H1 (cell line): ENCODE results near the gene SCARB1. TPM values are rescaled to one million over a fixed set of nuclear protein-coding genes. Genes with fewer than 3 reads are reported as not detected.

ENCODE experiments used
- CTCF ChIA-PET: fragments of 300-600 bp; sonication (Branson Sonifier 250); formaldehyde crosslinking; loops from one replicate; lab custom pipeline; 2021; ENCODE audit not compliant: partially characterized antibody; lab: Charles Lee
- POLR2A ChIA-PET: fragments of 300-600 bp; sonication (Branson Sonifier 250); formaldehyde crosslinking; loops from one replicate; lab custom pipeline; 2021; ENCODE audit warnings: inconsistent platforms; ENCODE audit not compliant: partially characterized antibody; lab: Charles Lee
- DNase-seq, 2 experiments: peaks; one replicate each; pipeline versions ENCODE4 v3.0.0 to v3.0.0-alpha.2; 2010 to 2022; ENCODE audit warnings: low spot score in 2 of 2, low read depth in 1 of 2, mixed read lengths in 1 of 2
- FAIRE-seq: peaks from 2 replicates; lab custom pipeline; 2011; peaks lifted over from hg19 to GRCh38; lab: Jason Lieb, UNC
- H2AFZ ChIP-seq: 2 replicates; pipeline ENCODE4 v1.8.1; 2012; ENCODE audit warnings: low read length, inconsistent platforms
- H2AK5ac ChIP-seq: 2 replicates; pipeline ENCODE4 v1.6.1; 2013; ENCODE audit warnings: low read depth, low read length
- H2BK120ac ChIP-seq: replicated peaks from 2 replicates; pipeline ENCODE3; 2013; ENCODE audit warnings: low read depth, low read length, inconsistent platforms
- H2BK12ac ChIP-seq: 2 replicates; pipeline ENCODE4 v1.6.1; 2013; ENCODE audit warnings: low read depth, low read length
- H2BK15ac ChIP-seq: 2 replicates; pipeline ENCODE4 v1.6.1; 2013; ENCODE audit warnings: low read length
- H2BK20ac ChIP-seq: 2 replicates; pipeline ENCODE4 v1.6.1; 2013; ENCODE audit warnings: low read length
- H2BK5ac ChIP-seq: 2 replicates; pipeline ENCODE4 v1.6.1; 2013; ENCODE audit warnings: low read depth, low read length
- H3K14ac ChIP-seq: 2 replicates; pipeline ENCODE4 v1.6.1; 2013; ENCODE audit warnings: inconsistent platforms; ENCODE audit not compliant: insufficient read length
- H3K18ac ChIP-seq: 2 replicates; pipeline ENCODE4 v1.6.1; 2013; ENCODE audit warnings: low read length; ENCODE audit errors: extremely low read depth
- H3K23ac ChIP-seq: 2 replicates; pipeline ENCODE4 v1.6.1; 2013; ENCODE audit warnings: inconsistent platforms; ENCODE audit not compliant: insufficient read length
- H3K23me2 ChIP-seq: 2 replicates; pipeline ENCODE4 v1.6.1; 2013; ENCODE audit warnings: low read depth, low read length
- H3K27ac ChIP-seq: 2 replicates; pipeline ENCODE4 v1.6.1; 2011; ENCODE audit warnings: low read depth, low read length, inconsistent platforms
- H3K27me3 ChIP-seq, 4 experiments: replicated peaks in 1 of 4; 1 replicate in 1 of 4; 2 replicates in 3 of 4; pipeline versions ENCODE4 v1.6.1 to v1.8.1; 2011 to 2013; ENCODE audit warnings: low read length in 3 of 4, mild to moderate bottlenecking in 3 of 4, inconsistent platforms in 2 of 4, mixed read lengths in 2 of 4, moderate library complexity in 1 of 4; ENCODE audit not compliant: control insufficient read depth in 3 of 4, insufficient read depth in 3 of 4; ENCODE audit errors: extremely low read depth in 1 of 4
- H3K36me3 ChIP-seq, 4 experiments: 2 replicates each; pipeline versions ENCODE4 v1.6.1 to v1.8.1; 2011 to 2013; ENCODE audit warnings: mild to moderate bottlenecking in 4 of 4, low read length in 3 of 4, moderate library complexity in 2 of 4, control low read depth in 1 of 4, inconsistent platforms in 1 of 4; ENCODE audit not compliant: insufficient read depth in 4 of 4, control insufficient read depth in 2 of 4
- H3K4ac ChIP-seq: replicated peaks from 2 replicates; pipeline ENCODE3; 2013; ENCODE audit warnings: low read length, low read depth, mixed read lengths, inconsistent platforms; ENCODE audit not compliant: insufficient read length
- H3K4me1 ChIP-seq, 4 experiments: replicated peaks in 1 of 4; 1 replicate in 1 of 4; 2 replicates in 3 of 4; pipeline versions ENCODE4 v1.6.1 to v1.8.1; 2011 to 2013; ENCODE audit warnings: low read length in 3 of 4, inconsistent platforms in 2 of 4, mixed read lengths in 1 of 4; ENCODE audit not compliant: insufficient read depth in 4 of 4, control insufficient read depth in 3 of 4
- H3K4me2 ChIP-seq, 2 experiments: 2 replicates each; pipeline versions ENCODE4 v1.6.1 to v1.8.1; 2011 to 2013; ENCODE audit warnings: low read depth in 2 of 2, low read length in 2 of 2, control low read depth in 1 of 2, inconsistent platforms in 1 of 2, mild to moderate bottlenecking in 1 of 2; ENCODE audit not compliant: insufficient read depth in 1 of 2
- H3K4me3 ChIP-seq, 4 experiments: fragments of 200-600, 300-600 bp in 1 of 4; sonication (generic), shearing (Covaris generic), sonication (Bioruptor Twin) in 1 of 4; 2 replicates each; pipeline versions ENCODE4 v1.5.1 to v1.8.1; 2011 to 2016; ENCODE audit warnings: low read length in 4 of 4, low read depth in 3 of 4, control low read depth in 2 of 4, inconsistent platforms in 2 of 4, mild to moderate bottlenecking in 2 of 4, mixed read lengths in 1 of 4, moderate library complexity in 1 of 4; ENCODE audit not compliant: insufficient read depth in 2 of 4; ENCODE audit errors: extremely low read depth in 1 of 4
- H3K56ac ChIP-seq: replicated peaks from 2 replicates; pipeline ENCODE3; 2013; ENCODE audit warnings: low read depth, mild to moderate bottlenecking, mixed read lengths, low read length, inconsistent platforms; ENCODE audit not compliant: insufficient read length
- H3K79me1 ChIP-seq: 2 replicates; pipeline ENCODE4 v1.6.1; 2013; ENCODE audit warnings: low read depth, low read length, control low read depth
- H3K79me2 ChIP-seq, 2 experiments: 2 replicates each; pipeline versions ENCODE4 v1.6.1 to v1.8.1; 2012 to 2013; ENCODE audit warnings: low read length in 2 of 2, mild to moderate bottlenecking in 2 of 2, inconsistent platforms in 1 of 2; ENCODE audit not compliant: insufficient read depth in 2 of 2, control insufficient read depth in 1 of 2
- H3K9ac ChIP-seq, 4 experiments: replicated peaks in 1 of 4; 1 replicate in 1 of 4; 2 replicates in 3 of 4; pipeline versions ENCODE4 v1.6.1 to v1.8.1; 2011 to 2013; ENCODE audit warnings: low read depth in 3 of 4, low read length in 3 of 4, control low read depth in 2 of 4, mild to moderate bottlenecking in 2 of 4, moderate library complexity in 2 of 4, inconsistent platforms in 1 of 4; ENCODE audit errors: extremely low read depth in 1 of 4
- H3K9me3 ChIP-seq, 2 experiments: 2 replicates each; pipeline versions ENCODE4 v1.6.1 to v1.8.1; 2012 to 2013; ENCODE audit warnings: mild to moderate bottlenecking in 2 of 2, moderate library complexity in 2 of 2, control low read depth in 1 of 2, inconsistent platforms in 1 of 2, low read depth in 1 of 2, low read length in 1 of 2, mixed read lengths in 1 of 2; ENCODE audit not compliant: insufficient read depth in 2 of 2
- H4K20me1 ChIP-seq, 2 experiments: replicated peaks in 1 of 2; 2 replicates each; pipeline versions ENCODE3 to v1.8.1; 2011 to 2013; ENCODE audit warnings: inconsistent platforms in 2 of 2, low read length in 2 of 2, mild to moderate bottlenecking in 1 of 2; ENCODE audit not compliant: insufficient read depth in 2 of 2, control insufficient read depth in 1 of 2
- H4K5ac ChIP-seq: 2 replicates; pipeline ENCODE4 v1.6.1; 2013; ENCODE audit warnings: low read length, low read depth, mixed read lengths, inconsistent platforms; ENCODE audit not compliant: insufficient read length
- H4K8ac ChIP-seq: 2 replicates; pipeline ENCODE4 v1.8.0; 2013; ENCODE audit warnings: mild to moderate bottlenecking, moderate library complexity, low read length, inconsistent platforms; ENCODE audit not compliant: insufficient read depth; ENCODE audit errors: extremely low read depth
- H4K91ac ChIP-seq: replicated peaks from 2 replicates; pipeline ENCODE3; 2013; ENCODE audit warnings: low read length, mixed read lengths, inconsistent platforms; ENCODE audit not compliant: insufficient read length
- KDM1A ChIP-seq: fragments of 200-600, 300-600 bp; sonication (generic); IDR thresholded peaks from 2 replicates; pipeline ENCODE4 v1.7.1; 2016; ENCODE audit warnings: mild to moderate bottlenecking, low read length, borderline replicate concordance
- PHF8 ChIP-seq: fragments of 200-600 bp; sonication (generic); conservative IDR thresholded peaks from 2 replicates; pipeline ENCODE4 v1.7.1; 2012; ENCODE audit warnings: low read depth, mild to moderate bottlenecking, inconsistent platforms, low read length, moderate library complexity
- WGBS, 2 experiments: shearing (Covaris generic) in 1 of 2; methylation state at CpG; one replicate each; pipeline versions ENCODE4 v1.1.6 to v1.1.7; 2013 to 2015; ENCODE audit warnings: low lambda C conversion rate in 2 of 2, mixed read lengths in 2 of 2, inconsistent platforms in 1 of 2, low coverage in 1 of 2, missing lambda C conversion rate in 1 of 2; ENCODE audit not compliant: insufficient replicate concordance in 2 of 2, insufficient coverage in 1 of 2, insufficient read length in 1 of 2; ENCODE audit errors: extremely low coverage in 1 of 2, missing lambda C conversion rate in 1 of 2; 5-methylcytosine and 5-hydroxymethylcytosine counted together
- polyA plus RNA-seq, 7 experiments: library from polyadenylated mRNA; depleted of rRNA in 3 of 7; stranded (reverse) in 5 of 7; unstranded in 2 of 7; fragments of >200 nt in 5 of 7; fragments of 200-250 nt in 2 of 7; gene quantifications; 1 replicate in 5 of 7; 2 replicates in 1 of 7; 4 replicates in 1 of 7; pipeline versions ENCODE4 v1.2.1 to v1.2.3, GENCODE V29; 2011 to 2013; ENCODE audit warnings: missing spikeins in 2 of 7, mixed read lengths in 2 of 7
- total RNA-seq: library from RNA; stranded (reverse); fragmentation: NEBNext Ultra II Directional; extraction: Animal tissue kit (Norgen Biotek cat#: 25700); gene quantifications from 2 replicates; pipeline ENCODE4 v1.2.1, GENCODE V29; 2021

SCARB1 gene
- total and polyA plus RNA-seq, 2 of the 8 experiments (the other 6 are each of a cell fraction or from before 2014, with no cell fraction given) = 45.3 to 57.1 TPM

DNA sequence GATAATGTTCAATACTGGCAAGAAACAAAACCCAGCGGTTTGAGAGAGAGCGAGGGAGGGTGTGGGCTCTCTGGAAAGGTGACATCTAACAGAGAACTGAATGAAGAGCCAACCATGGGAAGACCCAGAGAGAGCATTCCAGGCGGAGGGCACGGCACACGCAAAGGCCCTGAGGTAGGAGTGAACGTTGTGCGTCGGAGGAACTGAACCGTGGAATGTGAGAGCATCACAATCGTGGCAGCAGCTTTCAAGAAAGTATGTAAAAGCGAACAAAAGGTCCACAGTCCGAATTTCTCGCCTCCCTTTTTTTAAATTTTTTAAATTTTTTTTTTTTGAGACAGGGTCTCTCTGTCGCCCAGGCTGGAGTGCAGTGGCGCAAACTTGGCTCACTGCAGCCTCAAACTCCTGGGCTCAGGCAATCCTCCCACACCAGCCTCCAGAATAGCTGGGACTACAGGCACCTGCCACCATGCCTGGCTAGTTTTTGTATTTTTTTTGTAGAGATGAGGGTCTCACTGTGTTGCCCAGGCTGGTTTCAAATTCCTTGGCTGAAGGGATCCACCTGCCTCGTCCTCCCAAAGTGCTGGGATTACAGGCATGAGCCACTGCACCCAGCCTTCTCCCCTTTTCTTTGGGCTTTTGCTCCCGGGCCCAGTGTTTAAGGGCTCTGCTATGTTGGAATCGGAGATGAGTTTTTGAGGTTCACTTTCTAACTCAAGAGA lies 15.3 kb upstream of the SCARB1 start:
- no peak for FAIRE-seq
- CTCF ChIA-PET = interaction anchor here (0.6 to 2.3 kb wide), 6 partner anchors 13 to 99 kb away, joined by 3 to 6 read pairs (median 4); no protein-coding TSS in a partner anchor

More for the DNA sequence above, 15.3 kb upstream of the SCARB1 start:
- Histone ChIP-seq H2BK12ac (no peak overlapping the region), H3K79me2 (no peaks in the 10 kb centered on the region), H2BK20ac (no peak overlapping the region), H3K23me2 (peaks cover 5% of the 10 kb centered on the region; the same call in 1 of the 2 replicates), H3K4me3 (no peak overlapping the region), H3K4ac (no peak overlapping the region), H2BK5ac (no peak overlapping the region), H3K18ac (no peak overlapping the region), H3K27me3 (no peaks in the 10 kb centered on the region), H4K20me1 (peaks cover 0 to 2% of the 10 kb centered on the region in 2 experiments), H3K27ac (no peak overlapping the region), H3K9me3 (no peaks in the 10 kb centered on the region), H3K4me1 (peaks cover 0 to 7% (median 1%) of the 10 kb centered on the region in 4 experiments; a peak in 2 of 7 replicates), H3K23ac (no peak overlapping the region), H2BK15ac (no peak overlapping the region), H2AFZ (no peak overlapping the region), H3K14ac (no peak overlapping the region), H3K9ac (no peak overlapping the region), H3K4me2 (no peak overlapping the region), H4K91ac (no peak overlapping the region), H3K56ac (no peak overlapping the region), H3K79me1 (no peaks in the 10 kb centered on the region), H4K8ac (no peak overlapping the region), H4K5ac (no peak overlapping the region), H2BK120ac (no peak overlapping the region), H2AK5ac (no peak overlapping the region), H3K36me3 (no peaks in the 10 kb centered on the region)
- no peak for DNase-seq
- POLR2A ChIA-PET = no interaction called here
- TF ChIP-seq KDM1A = peak; percentile 78; the same call in 1 of the 2 replicates
- TF ChIP-seq PHF8 = no peak
- 91% methylated on average over 18 of the region's 18 CpGs; no CpG with 5 or more reads in 1 of the 2 experiments for WGBS, 2 experiments
